ENCODE measurements around the gene PPP2R2D. TPM values are rescaled to one million over a fixed set of nuclear protein-coding genes. Genes with fewer than 3 reads are reported as not detected.

PPP2R2D gene
- polyA plus RNA-seq (37.7 to 49.1 TPM (median 42.4 TPM) in 3 replicates), polyA minus RNA-seq (45.4 to 48.3 TPM (median 46.3 TPM) in 3 replicates)
- polyA plus RNA-seq (2011; ENCODE audit: low read depth), result 21.4 TPM
- 42.4 and 43.6 TPM in 2 replicates for polyA plus RNA-seq (2011; cell fraction: cytosol; rRNA removed)
- polyA plus RNA-seq (2011; cell fraction: nucleus; rRNA removed), result 50.5 and 54.4 TPM in 2 replicates
- 30.2 and 33.7 TPM in 2 replicates for polyA plus RNA-seq (2012; ENCODE audit: low replicate concordance)
- polyA minus RNA-seq (2011; cell fraction: cytosol; rRNA and poly(A)+ RNA removed), result 26.5 TPM
- 15.2 and 28.3 TPM in 2 replicates for polyA minus RNA-seq (2011; cell fraction: nucleus; rRNA and poly(A)+ RNA removed)

DNA sequence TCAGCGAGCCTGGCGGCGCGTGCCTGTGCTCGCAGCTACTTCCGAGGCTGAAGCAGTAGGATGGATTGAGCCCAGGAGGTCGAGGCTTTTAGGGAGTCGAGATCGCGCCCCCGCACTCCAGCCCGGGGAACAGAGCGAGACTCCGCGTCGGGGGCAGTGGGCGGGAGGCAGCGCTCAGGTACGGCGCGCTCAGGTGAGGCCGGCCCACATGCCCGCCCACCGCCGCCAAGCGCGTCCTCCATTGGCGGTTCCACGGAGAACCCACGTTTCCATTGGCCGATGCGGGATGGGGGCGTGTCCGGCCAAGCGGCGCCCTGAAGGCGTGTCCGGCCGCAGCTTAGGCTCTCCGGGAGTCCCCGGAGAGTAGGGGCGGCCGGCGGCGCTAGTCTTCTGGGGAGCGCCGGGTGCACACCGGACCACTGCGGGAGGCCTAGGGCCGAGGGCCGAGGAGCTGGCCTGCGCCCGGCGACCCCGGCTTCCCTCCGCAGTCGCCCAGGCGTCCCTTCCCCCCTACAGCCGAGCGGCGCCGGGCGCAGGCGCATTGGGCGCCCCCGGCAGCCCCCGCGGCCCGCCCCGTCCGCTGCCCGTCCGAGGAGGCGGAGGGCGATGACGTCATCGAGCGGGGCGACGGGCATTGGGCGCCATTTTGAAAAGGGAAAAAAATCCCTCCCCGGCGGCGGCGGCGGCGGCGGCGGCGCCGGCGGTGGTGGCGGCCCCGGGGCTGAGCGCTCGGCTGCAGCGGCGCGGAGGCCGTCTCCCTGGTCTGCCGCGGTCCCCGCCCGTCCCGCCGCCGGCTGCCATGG lies at the start of gene PPP2R2D:
PPP2R2D (plus strand) TSS at position 659 of the 803 bp plus-strand sequence; CDS start at position 800, 141 bp downstream.
- H3K4me1 ChIP-seq (ENCODE audit: control insufficient read depth, extremely low read depth, insufficient read depth, low read length), result peaks cover 22% of the 10 kb centered on the region
- peak within 1 kb of the TSS; percentile 77 to 85 (median 85) for H3K4me3 ChIP-seq (ENCODE audit: control insufficient read depth in 2 of 3, extremely low read depth in 1 of 3, insufficient read depth in 2 of 3, low read depth in 1 of 3, low read length in 3 of 3)
- no peak for TF ChIP-seq CTCF (optimal IDR thresholded peaks at IDR 0.05 in 1 of 3, IDR thresholded peaks at IDR 0.05 in 1 of 3, conservative IDR thresholded peaks at IDR 0.05 in 1 of 3; ENCODE audit: extremely low read depth in 1 of 3, insufficient read depth in 2 of 3, low read length in 3 of 3)
- no peak for TF ChIP-seq EZH2 (IDR thresholded peaks at IDR 0.05; ENCODE audit: low read length)
- H3K27me3 ChIP-seq (ENCODE audit: control insufficient read depth, extremely low read depth, insufficient read depth, low read length), result no peaks in the 10 kb centered on the region
- H3K79me2 ChIP-seq (ENCODE audit: control insufficient read depth, insufficient read depth, low read length), result peaks cover 37% of the 10 kb centered on the region
- dilution Hi-C loops (cut with MboI; ENCODE audit: extremely low pct_ligation_motif_present, low sequenced_read_pairs), result no loop called here
- H2AFZ ChIP-seq (ENCODE audit: control insufficient read depth, low read length), result peak within 1 kb of the TSS; percentile 90
- H4K20me1 ChIP-seq (ENCODE audit: control insufficient read depth, extremely low read depth, insufficient read depth, low read length), result peaks cover 8% of the 10 kb centered on the region
- H3K36me3 ChIP-seq (ENCODE audit: control insufficient read depth in 2 of 2, extremely low read depth in 1 of 2, insufficient read depth in 2 of 2, low read length in 2 of 2), result peaks cover 1 to 2% of the 10 kb centered on the region in 2 experiments
- peak within 1 kb of the TSS; percentile 98 for H3K4me2 ChIP-seq (ENCODE audit: control insufficient read depth, extremely low read depth, insufficient read depth, low read depth, low read length)
- no peaks in the 10 kb centered on the region for H3K9me3 ChIP-seq (ENCODE audit: control insufficient read depth, low read depth, low read length)
- DNase-seq (ENCODE audit: low read depth, low spot score) (peak; percentile 42), FAIRE-seq (no peak)
- H3K27ac ChIP-seq (ENCODE audit: control insufficient read depth, insufficient read depth, low read length), result peak within 1 kb of the TSS; percentile 86
- H3K9me1 ChIP-seq (ENCODE audit: control insufficient read depth, extremely low read depth, insufficient read depth, low read length), result no peaks in the 10 kb centered on the region
- peak within 1 kb of the TSS; percentile 94 for H3K9ac ChIP-seq (ENCODE audit: control insufficient read depth, extremely low read depth, insufficient read depth, low read length)

GRCh38 chr10:131851346-131851745 lies 49.5 kb upstream of the PPP2R2D start:
- Histone ChIP-seq H3K27ac (ENCODE audit: control insufficient read depth, insufficient read depth, low read length) (no peak overlapping the region), H3K36me3 (ENCODE audit: control insufficient read depth in 2 of 2, extremely low read depth in 1 of 2, insufficient read depth in 2 of 2, low read length in 2 of 2) (no peaks in the 10 kb centered on the region), H2AFZ (ENCODE audit: control insufficient read depth, low read length) (no peak overlapping the region), H3K9me1 (ENCODE audit: control insufficient read depth, extremely low read depth, insufficient read depth, low read length) (no peaks in the 10 kb centered on the region), H3K4me2 (ENCODE audit: control insufficient read depth, extremely low read depth, insufficient read depth, low read depth, low read length) (no peak overlapping the region), H4K20me1 (ENCODE audit: control insufficient read depth, extremely low read depth, insufficient read depth, low read length) (no peaks in the 10 kb centered on the region), H3K9ac (ENCODE audit: control insufficient read depth, extremely low read depth, insufficient read depth, low read length) (no peak overlapping the region), H3K79me2 (ENCODE audit: control insufficient read depth, insufficient read depth, low read length) (no peaks in the 10 kb centered on the region), H3K9me3 (ENCODE audit: control insufficient read depth, low read depth, low read length) (peaks cover 5% of the 10 kb centered on the region), H3K27me3 (ENCODE audit: control insufficient read depth, extremely low read depth, insufficient read depth, low read length) (no peaks in the 10 kb centered on the region), H3K4me3 (ENCODE audit: control insufficient read depth in 2 of 3, extremely low read depth in 1 of 3, insufficient read depth in 2 of 3, low read depth in 1 of 3, low read length in 3 of 3) (no peak overlapping the region), H3K4me1 (ENCODE audit: control insufficient read depth, extremely low read depth, insufficient read depth, low read length) (no peaks in the 10 kb centered on the region)
- no peak for DNase-seq (ENCODE audit: low read depth, low spot score)
- no peak for TF ChIP-seq EZH2 (IDR thresholded peaks at IDR 0.05; ENCODE audit: low read length)
- TF ChIP-seq CTCF (optimal IDR thresholded peaks at IDR 0.05 in 1 of 3, IDR thresholded peaks at IDR 0.05 in 1 of 3, conservative IDR thresholded peaks at IDR 0.05 in 1 of 3; ENCODE audit: extremely low read depth in 1 of 3, insufficient read depth in 2 of 3, low read length in 3 of 3), result no peak
- FAIRE-seq, result no peak
- dilution Hi-C loops (cut with MboI; ENCODE audit: extremely low pct_ligation_motif_present, low sequenced_read_pairs), result no loop called here

Measured in keratinocyte (primary cell).